A549 (cell line): ENCODE results near the gene TECTB.

ENCODE experiments used
- CEBPB ChIP-seq, 2 experiments: fragments of >200 bp in 1 of 2; sonication (Bioruptor Twin) in 1 of 2; formaldehyde crosslinking in 1 of 2; IDR thresholded peaks; 2 replicates each; pipeline ENCODE4 v1.6.1; 2012 to 2016
- ESRRA ChIP-seq: fragments of 150-350 bp; IDR thresholded peaks from 2 replicates; pipeline ENCODE4 v1.6.1; 2014; ENCODE audit warnings: mild to moderate bottlenecking, low read length, borderline replicate concordance

DNA sequence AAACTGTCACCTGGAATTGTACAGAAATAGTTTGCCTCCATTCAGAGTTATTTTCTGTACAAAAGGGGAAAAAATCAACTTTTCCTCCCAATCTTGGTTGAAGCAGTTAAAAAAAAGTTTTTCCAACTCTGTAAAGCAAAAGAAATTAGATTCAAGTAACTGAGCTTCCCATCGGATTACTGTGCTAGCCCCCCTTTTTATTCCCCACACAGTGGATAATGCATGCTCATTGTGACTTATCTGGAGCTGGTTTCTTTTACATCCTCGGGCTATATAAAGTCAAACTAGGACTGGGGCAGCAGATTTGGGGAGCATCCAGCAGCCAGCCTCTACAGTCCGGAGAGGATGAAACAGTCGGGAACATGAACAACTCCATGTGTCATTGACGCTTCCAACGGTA is at the start of gene TECTB:
- TF ChIP-seq ESRRA (no peak), CEBPB (IDR thresholded peaks at IDR 0.05) (no peak)
